SK-N-SH treated with all-trans-retinoic acid at 6 μM for 48 hours (cell line): ENCODE results near the gene CHIC2.

Source experiments
- ATAC-seq: fragments of 200-7000 bp; cut with Tn5 transposase; 3 replicates; pipeline ENCODE4 v1.9.1; 2020; ENCODE audit warnings: mild to moderate bottlenecking, moderate library complexity
- ARNTL ChIP-seq: fragments of 450-650 bp; formaldehyde crosslinking; IDR thresholded peaks from 2 replicates; pipeline ENCODE4 v1.5.0; 2020; ENCODE audit warnings: low read depth, mild to moderate bottlenecking, moderate library complexity, borderline replicate concordance
- BACH2 ChIP-seq: fragments of 250-450 bp; sonication (Bioruptor Pico); IDR thresholded peaks from 2 replicates; pipeline ENCODE4 v1.9.0; 2021; ENCODE audit warnings: mild to moderate bottlenecking, borderline replicate concordance
- CSDC2 ChIP-seq: fragments of 250-450 bp; sonication (Bioruptor Pico); IDR thresholded peaks from 2 replicates; pipeline ENCODE4 v1.5.0; 2020; ENCODE audit warnings: mild to moderate bottlenecking, moderate library complexity
- ESRRG ChIP-seq: fragments of 250-450 bp; sonication (Bioruptor Pico); IDR thresholded peaks from 2 replicates; pipeline ENCODE4 v1.6.1; 2021; ENCODE audit warnings: mild to moderate bottlenecking
- GLIS3 ChIP-seq: fragments of 250-450 bp; sonication (Bioruptor Pico); IDR thresholded peaks from 2 replicates; pipeline ENCODE4 v1.5.0; 2020; ENCODE audit warnings: mild to moderate bottlenecking, moderate library complexity
- ISL1 ChIP-seq: fragments of 250-450 bp; sonication (Bioruptor Pico); IDR thresholded peaks from 2 replicates; pipeline ENCODE4 v2.1.2; 2022; ENCODE audit warnings: mild to moderate bottlenecking, moderate library complexity
- OSR1 ChIP-seq: fragments of 250-450 bp; sonication (Bioruptor Pico); IDR thresholded peaks from 2 replicates; pipeline ENCODE4 v1.8.0; 2022; ENCODE audit warnings: moderate library complexity, mild to moderate bottlenecking, inconsistent platforms
- PPARA ChIP-seq: fragments of 250-450 bp; sonication (Bioruptor Pico); IDR thresholded peaks from 2 replicates; pipeline ENCODE4 v1.5.0; 2020; ENCODE audit warnings: mild to moderate bottlenecking, borderline replicate concordance
- RARB ChIP-seq: fragments of 250-450 bp; sonication (Bioruptor Pico); IDR thresholded peaks from 2 replicates; pipeline ENCODE4 v1.8.0; 2021; ENCODE audit warnings: mild to moderate bottlenecking, moderate library complexity
- SNAI2 ChIP-seq: fragments of 250-450 bp; sonication (Bioruptor Pico); IDR thresholded peaks from 2 replicates; pipeline ENCODE4 v1.5.0; 2020; ENCODE audit warnings: mild to moderate bottlenecking, moderate library complexity
- TOX ChIP-seq: fragments of 250-450 bp; sonication (Bioruptor Pico); IDR thresholded peaks from 2 replicates; pipeline ENCODE4 v1.8.0; 2021; ENCODE audit warnings: mild to moderate bottlenecking, moderate library complexity, borderline replicate concordance
- ZC3H10 ChIP-seq: fragments of 250-450 bp; sonication (Bioruptor Pico); IDR thresholded peaks from 2 replicates; pipeline ENCODE4 v1.5.1; 2021; ENCODE audit warnings: mild to moderate bottlenecking, moderate library complexity
- ZFP3 ChIP-seq: fragments of 250-450 bp; sonication (Bioruptor Pico); IDR thresholded peaks from 2 replicates; pipeline ENCODE4 v1.5.0; 2020; ENCODE audit warnings: mild to moderate bottlenecking, moderate library complexity
- ZFP30 ChIP-seq: fragments of 450-650 bp; formaldehyde crosslinking; IDR thresholded peaks from 2 replicates; pipeline ENCODE4 v1.5.0; 2022; ENCODE audit warnings: mild to moderate bottlenecking, moderate library complexity
- ZNF565 ChIP-seq: fragments of 450-650 bp; formaldehyde crosslinking; conservative IDR thresholded peaks from 2 replicates; pipeline ENCODE4 v1.5.0; 2020; ENCODE audit warnings: low read depth, mild to moderate bottlenecking, moderate library complexity
- ZNF70 ChIP-seq: fragments of 450-650 bp; formaldehyde crosslinking; IDR thresholded peaks from 2 replicates; pipeline ENCODE4 v1.5.0; 2020; ENCODE audit warnings: mild to moderate bottlenecking, moderate library complexity
- ZNF8 ChIP-seq: fragments of 450-650 bp; formaldehyde crosslinking; IDR thresholded peaks from 2 replicates; pipeline ENCODE4 v1.5.0; 2020; ENCODE audit warnings: mild to moderate bottlenecking, moderate library complexity
- TF ChIP-seq, protein P1 (sequence below): fragments of 250-450 bp; sonication (Bioruptor Pico); IDR thresholded peaks from 2 replicates; pipeline ENCODE4 v1.8.0; 2020; ENCODE audit warnings: mild to moderate bottlenecking, moderate library complexity, borderline replicate concordance
- TF ChIP-seq, protein P2 (sequence below): fragments of 250-450 bp; sonication (Bioruptor Pico); IDR thresholded peaks from 2 replicates; pipeline ENCODE4 v1.8.0; 2021; ENCODE audit warnings: low read depth, mild to moderate bottlenecking, moderate library complexity, borderline replicate concordance
- TF ChIP-seq, protein P3 (sequence below): fragments of 250-450 bp; sonication (Bioruptor Pico); IDR thresholded peaks from 2 replicates; pipeline ENCODE4 v1.5.0; 2020; ENCODE audit warnings: mild to moderate bottlenecking, moderate library complexity
- TF ChIP-seq, protein P4 (sequence below): fragments of 250-450 bp; sonication (Bioruptor Pico); IDR thresholded peaks from 2 replicates; pipeline ENCODE4 v1.5.1; 2021; ENCODE audit warnings: mild to moderate bottlenecking, moderate library complexity
- TF ChIP-seq, protein P5 (sequence below): fragments of 250-450 bp; sonication (Bioruptor Pico); IDR thresholded peaks from 2 replicates; pipeline ENCODE4 v1.5.1; 2020; ENCODE audit warnings: low read depth, mild to moderate bottlenecking, moderate library complexity

The CHIC2 gene

DNA sequence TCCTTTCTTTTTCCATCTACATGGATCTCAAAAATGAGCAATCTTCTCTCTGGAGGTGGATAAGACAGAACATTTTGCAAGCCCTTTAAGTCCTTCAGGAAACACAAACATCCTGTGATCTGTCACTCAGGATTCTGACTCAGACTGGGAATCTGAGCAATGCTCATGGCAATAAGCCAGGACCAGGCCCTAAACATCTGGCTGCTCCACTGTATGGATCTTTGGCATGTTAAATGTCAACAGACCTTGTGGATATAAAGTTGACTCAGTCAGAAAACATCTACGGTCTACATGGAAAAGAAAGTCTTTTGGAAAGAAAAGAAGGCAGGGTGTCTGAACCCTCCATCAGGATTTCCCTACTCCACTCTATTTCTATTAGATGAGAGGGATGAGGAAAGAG lies 17.8 kb upstream of the CHIC2 start:
- TF ChIP-seq, protein P1, sequence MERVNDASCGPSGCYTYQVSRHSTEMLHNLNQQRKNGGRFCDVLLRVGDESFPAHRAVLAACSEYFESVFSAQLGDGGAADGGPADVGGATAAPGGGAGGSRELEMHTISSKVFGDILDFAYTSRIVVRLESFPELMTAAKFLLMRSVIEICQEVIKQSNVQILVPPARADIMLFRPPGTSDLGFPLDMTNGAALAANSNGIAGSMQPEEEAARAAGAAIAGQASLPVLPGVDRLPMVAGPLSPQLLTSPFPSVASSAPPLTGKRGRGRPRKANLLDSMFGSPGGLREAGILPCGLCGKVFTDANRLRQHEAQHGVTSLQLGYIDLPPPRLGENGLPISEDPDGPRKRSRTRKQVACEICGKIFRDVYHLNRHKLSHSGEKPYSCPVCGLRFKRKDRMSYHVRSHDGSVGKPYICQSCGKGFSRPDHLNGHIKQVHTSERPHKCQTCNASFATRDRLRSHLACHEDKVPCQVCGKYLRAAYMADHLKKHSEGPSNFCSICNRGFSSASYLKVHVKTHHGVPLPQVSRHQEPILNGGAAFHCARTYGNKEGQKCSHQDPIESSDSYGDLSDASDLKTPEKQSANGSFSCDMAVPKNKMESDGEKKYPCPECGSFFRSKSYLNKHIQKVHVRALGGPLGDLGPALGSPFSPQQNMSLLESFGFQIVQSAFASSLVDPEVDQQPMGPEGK (CRISPR knock-in tag), result no peak
- TF ChIP-seq ZC3H10 (no peak), GLIS3 (CRISPR knock-in tag) (no peak), ZFP30 (CRISPR knock-in tag) (no peak), TOX (no peak), ZNF70 (no peak), ZFP3 (CRISPR knock-in tag) (no peak), PPARA (CRISPR knock-in tag) (no peak), ZNF8 (CRISPR knock-in tag) (no peak), ZNF565 (CRISPR knock-in tag) (no peak)
- TF ChIP-seq, protein P2, sequence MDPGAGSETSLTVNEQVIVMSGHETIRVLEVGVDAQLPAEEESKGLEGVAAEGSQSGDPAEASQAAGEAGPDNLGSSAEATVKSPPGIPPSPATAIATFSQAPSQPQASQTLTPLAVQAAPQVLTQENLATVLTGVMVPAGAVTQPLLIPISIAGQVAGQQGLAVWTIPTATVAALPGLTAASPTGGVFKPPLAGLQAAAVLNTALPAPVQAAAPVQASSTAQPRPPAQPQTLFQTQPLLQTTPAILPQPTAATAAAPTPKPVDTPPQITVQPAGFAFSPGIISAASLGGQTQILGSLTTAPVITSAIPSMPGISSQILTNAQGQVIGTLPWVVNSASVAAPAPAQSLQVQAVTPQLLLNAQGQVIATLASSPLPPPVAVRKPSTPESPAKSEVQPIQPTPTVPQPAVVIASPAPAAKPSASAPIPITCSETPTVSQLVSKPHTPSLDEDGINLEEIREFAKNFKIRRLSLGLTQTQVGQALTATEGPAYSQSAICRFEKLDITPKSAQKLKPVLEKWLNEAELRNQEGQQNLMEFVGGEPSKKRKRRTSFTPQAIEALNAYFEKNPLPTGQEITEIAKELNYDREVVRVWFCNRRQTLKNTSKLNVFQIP (CRISPR knock-in tag), result no peak
- TF ChIP-seq, protein P3, sequence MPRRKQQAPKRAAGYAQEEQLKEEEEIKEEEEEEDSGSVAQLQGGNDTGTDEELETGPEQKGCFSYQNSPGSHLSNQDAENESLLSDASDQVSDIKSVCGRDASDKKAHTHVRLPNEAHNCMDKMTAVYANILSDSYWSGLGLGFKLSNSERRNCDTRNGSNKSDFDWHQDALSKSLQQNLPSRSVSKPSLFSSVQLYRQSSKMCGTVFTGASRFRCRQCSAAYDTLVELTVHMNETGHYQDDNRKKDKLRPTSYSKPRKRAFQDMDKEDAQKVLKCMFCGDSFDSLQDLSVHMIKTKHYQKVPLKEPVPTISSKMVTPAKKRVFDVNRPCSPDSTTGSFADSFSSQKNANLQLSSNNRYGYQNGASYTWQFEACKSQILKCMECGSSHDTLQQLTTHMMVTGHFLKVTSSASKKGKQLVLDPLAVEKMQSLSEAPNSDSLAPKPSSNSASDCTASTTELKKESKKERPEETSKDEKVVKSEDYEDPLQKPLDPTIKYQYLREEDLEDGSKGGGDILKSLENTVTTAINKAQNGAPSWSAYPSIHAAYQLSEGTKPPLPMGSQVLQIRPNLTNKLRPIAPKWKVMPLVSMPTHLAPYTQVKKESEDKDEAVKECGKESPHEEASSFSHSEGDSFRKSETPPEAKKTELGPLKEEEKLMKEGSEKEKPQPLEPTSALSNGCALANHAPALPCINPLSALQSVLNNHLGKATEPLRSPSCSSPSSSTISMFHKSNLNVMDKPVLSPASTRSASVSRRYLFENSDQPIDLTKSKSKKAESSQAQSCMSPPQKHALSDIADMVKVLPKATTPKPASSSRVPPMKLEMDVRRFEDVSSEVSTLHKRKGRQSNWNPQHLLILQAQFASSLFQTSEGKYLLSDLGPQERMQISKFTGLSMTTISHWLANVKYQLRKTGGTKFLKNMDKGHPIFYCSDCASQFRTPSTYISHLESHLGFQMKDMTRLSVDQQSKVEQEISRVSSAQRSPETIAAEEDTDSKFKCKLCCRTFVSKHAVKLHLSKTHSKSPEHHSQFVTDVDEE (CRISPR knock-in tag), result no peak
- peak; percentile 87 for ATAC-seq

DNA sequence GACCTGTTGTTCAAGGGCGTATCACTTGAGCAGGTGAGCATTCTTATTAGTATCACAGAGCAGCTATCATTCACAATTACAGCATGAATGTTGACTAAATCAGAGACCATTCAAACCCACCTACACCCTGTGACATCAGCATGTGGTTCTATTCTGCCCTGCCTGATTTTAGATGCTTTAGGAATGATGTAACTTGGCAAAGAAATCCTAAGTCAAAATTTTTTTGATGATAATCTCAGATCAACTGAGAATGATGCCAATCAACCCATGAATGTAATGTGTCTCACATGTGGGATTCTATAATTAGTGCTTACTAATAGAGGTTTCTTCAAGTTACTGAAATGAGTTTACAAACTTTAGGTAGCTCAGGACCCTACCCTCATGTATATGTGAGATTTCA lies 13.4 kb upstream of the CHIC2 start:
- ATAC-seq, result peak; percentile 34
- TF ChIP-seq, protein P4, sequence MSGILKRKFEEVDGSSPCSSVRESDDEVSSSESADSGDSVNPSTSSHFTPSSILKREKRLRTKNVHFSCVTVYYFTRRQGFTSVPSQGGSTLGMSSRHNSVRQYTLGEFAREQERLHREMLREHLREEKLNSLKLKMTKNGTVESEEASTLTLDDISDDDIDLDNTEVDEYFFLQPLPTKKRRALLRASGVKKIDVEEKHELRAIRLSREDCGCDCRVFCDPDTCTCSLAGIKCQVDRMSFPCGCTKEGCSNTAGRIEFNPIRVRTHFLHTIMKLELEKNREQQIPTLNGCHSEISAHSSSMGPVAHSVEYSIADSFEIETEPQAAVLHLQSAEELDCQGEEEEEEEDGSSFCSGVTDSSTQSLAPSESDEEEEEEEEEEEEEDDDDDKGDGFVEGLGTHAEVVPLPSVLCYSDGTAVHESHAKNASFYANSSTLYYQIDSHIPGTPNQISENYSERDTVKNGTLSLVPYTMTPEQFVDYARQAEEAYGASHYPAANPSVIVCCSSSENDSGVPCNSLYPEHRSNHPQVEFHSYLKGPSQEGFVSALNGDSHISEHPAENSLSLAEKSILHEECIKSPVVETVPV (CRISPR knock-in tag), result no peak
- TF ChIP-seq, protein P5, sequence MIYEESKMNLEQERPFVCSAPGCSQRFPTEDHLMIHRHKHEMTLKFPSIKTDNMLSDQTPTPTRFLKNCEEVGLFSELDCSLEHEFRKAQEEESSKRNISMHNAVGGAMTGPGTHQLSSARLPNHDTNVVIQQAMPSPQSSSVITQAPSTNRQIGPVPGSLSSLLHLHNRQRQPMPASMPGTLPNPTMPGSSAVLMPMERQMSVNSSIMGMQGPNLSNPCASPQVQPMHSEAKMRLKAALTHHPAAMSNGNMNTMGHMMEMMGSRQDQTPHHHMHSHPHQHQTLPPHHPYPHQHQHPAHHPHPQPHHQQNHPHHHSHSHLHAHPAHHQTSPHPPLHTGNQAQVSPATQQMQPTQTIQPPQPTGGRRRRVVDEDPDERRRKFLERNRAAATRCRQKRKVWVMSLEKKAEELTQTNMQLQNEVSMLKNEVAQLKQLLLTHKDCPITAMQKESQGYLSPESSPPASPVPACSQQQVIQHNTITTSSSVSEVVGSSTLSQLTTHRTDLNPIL (CRISPR knock-in tag), result 0 out of 2 replicates have a peak, but pooled peaks have one; percentile 13
- TF ChIP-seq ZNF70 (no peak), ESRRG (no peak), CSDC2 (no peak), BACH2 (CRISPR knock-in tag) (no peak), RARB (no peak), OSR1 (CRISPR knock-in tag) (no peak), ARNTL (CRISPR knock-in tag) (no peak), PPARA (CRISPR knock-in tag) (no peak), ZFP30 (CRISPR knock-in tag) (no peak), ISL1 (CRISPR knock-in tag) (peak; percentile 35), SNAI2 (CRISPR knock-in tag) (no peak), ZFP3 (CRISPR knock-in tag) (no peak), TOX (no peak), GLIS3 (CRISPR knock-in tag) (no peak)
- TF ChIP-seq, protein P1 (CRISPR knock-in tag), result no peak
- TF ChIP-seq, all 23 proteins: peak for 2
